GM12873 (cell line): ENCODE measurements around the gene BGN.

Experiments used
- CTCF ChIP-seq: IDR thresholded peaks from 2 replicates; pipeline ENCODE4 v1.5.1; 2012; ENCODE audit warnings: low read depth, mild to moderate bottlenecking, moderate library complexity, low read length, control low read depth; ENCODE audit not compliant: insufficient read depth; ENCODE audit errors: missing control alignments

BGN gene

GRCh38 chrX:153499876-153500275 lies 5.1 kb downstream of the BGN start:
- TF ChIP-seq CTCF = no peak

- TF ChIP-seq CTCF = no peak
These were observed 6.0 kb downstream of the BGN start for GRCh38 chrX:153500676-153501280.

- no peak for TF ChIP-seq CTCF
These were observed 6.8 kb downstream of the BGN start for GRCh38 chrX:153501530-153501929.

- TF ChIP-seq CTCF = no peak
These were observed 7.4 kb downstream of the BGN start for GRCh38 chrX:153502131-153502530.

GRCh38 chrX:153502796-153503195 lies 8.0 kb downstream of the BGN start:
- TF ChIP-seq CTCF = no peak

- TF ChIP-seq CTCF = no peak
These were observed 9.8 kb downstream of the BGN start for GRCh38 chrX:153504445-153505016.

- TF ChIP-seq CTCF = no peak
These were observed 10.6 kb downstream of the BGN start for GRCh38 chrX:153505361-153505760.
